Gastrocnemius medialis (tissue), 4 donors: Measurements from ENCODE around the gene TTN.

Experiments used
- CTCF ChIP-seq, 5 experiments: fragments of 450-650 bp in 3 of 5; fragments of 200-600 bp in 2 of 5; sonication (generic) in 2 of 5; IDR thresholded peaks in 4 of 5; conservative IDR thresholded peaks in 1 of 5; 1 replicate in 4 of 5; 2 replicates in 1 of 5; pipeline ENCODE4 v1.5.1; 2016 to 2019; ENCODE audit warnings: antibody characterized with exemption in 5 of 5, mild to moderate bottlenecking in 3 of 5, moderate library complexity in 3 of 5
- POLR2A ChIP-seq, 2 donors: fragments of 450-650 bp; IDR thresholded peaks; one replicate each; pipeline ENCODE4 v1.6.1; 2017; ENCODE audit warnings: antibody characterized with exemption in 2 of 2, mild to moderate bottlenecking in 2 of 2, moderate library complexity in 2 of 2

GRCh38 chr2:178833382-178833781, 26.2 kb upstream of the TTN start:
- TF ChIP-seq POLR2A (IDR thresholded peaks at IDR 0.05) (no peak), CTCF (IDR thresholded peaks at IDR 0.05 in 4 of 5, conservative IDR thresholded peaks at IDR 0.05 in 1 of 5) (no peak)
